C4-2B (cell line): ENCODE measurements around the gene ACCS.

ENCODE experiments used
- CTCF ChIP-seq: fragments of 450-650 bp; conservative IDR thresholded peaks from 2 replicates; pipeline ENCODE4 v1.5.1; 2017; ENCODE audit warnings: mild to moderate bottlenecking
- ZFX ChIP-seq: fragments of 450-650 bp; IDR thresholded peaks from 2 replicates; pipeline ENCODE4 v1.6.1; 2017

GRCh38 chr11:44127130-44127529 lies 61.1 kb downstream of the ACCS start:
- TF ChIP-seq CTCF (no peak), ZFX (no peak)
